Measurements from ENCODE around the gene MAML2. TPM values are rescaled to one million over a fixed set of nuclear protein-coding genes. Genes with fewer than 3 reads are reported as not detected.
A peak's percentile ranks its signal among the peaks of the same experiment; 100 is the strongest.

The MAML2 gene
- total RNA-seq, 1 experiment from 2014 or later, result 28.3 TPM

GRCh38 chr11:96189351-96189750, 153.6 kb downstream of the MAML2 start:
- TF ChIP-seq CTCF (conservative IDR thresholded peaks at IDR 0.05) (no peak), EZH2 (IDR thresholded peaks at IDR 0.05; ENCODE audit: low read depth) (no peak)
- no peaks in the 10 kb centered on the region for H3K27me3 ChIP-seq (ENCODE audit: insufficient read depth, low read depth)
- no peaks in the 10 kb centered on the region for H4K20me1 ChIP-seq (ENCODE audit: insufficient read depth)
- intact Hi-C loops (cut with micrococcal nuclease; ENCODE audit: unreplicated experiment), result loop anchor here (5.0 kb wide), 1 partner anchor 38 kb away; no protein-coding TSS in a partner anchor
- POLR2A ChIA-PET (ENCODE audit: unreplicated experiment), result interaction anchor here (0.6 kb wide), 1 partner anchor 118 kb away, joined by 3 read pairs; no protein-coding TSS in a partner anchor
- H3K9me2 ChIP-seq (ENCODE audit: insufficient read depth), result no peaks in the 10 kb centered on the region
- no TSS peak for BruUV-seq (replicated peaks)
- peaks cover 52% of the 10 kb centered on the region for H3K4me1 ChIP-seq (replicated peaks; ENCODE audit: insufficient read depth)
- no peak overlapping the region for H3K4me3 ChIP-seq
- CTCF ChIA-PET, result interaction anchor here (0.6 kb wide), 1 partner anchor 393 kb away, joined by 3 read pairs; no protein-coding TSS in a partner anchor
- H3F3A ChIP-seq (ENCODE audit: insufficient read depth, low read depth), result peaks cover 44% of the 10 kb centered on the region
- DNase-seq, result no peak
- H2AFZ ChIP-seq, result no peak overlapping the region
- peak overlapping the region; percentile 91 for H3K27ac ChIP-seq
- H3K9me3 ChIP-seq (ENCODE audit: insufficient read depth, low read depth), result no peaks in the 10 kb centered on the region; the same call in 1 of the 2 replicates
- H3K79me2 ChIP-seq (ENCODE audit: low read depth), result peaks cover 56% of the 10 kb centered on the region
- H3K36me3 ChIP-seq (ENCODE audit: low read depth), result peaks cover 8% of the 10 kb centered on the region; the same call in 1 of the 2 replicates
- peak overlapping the region; percentile 57 for H3K4me2 ChIP-seq

GRCh38 chr11:96188243-96189006, 154.6 kb downstream of the MAML2 start:
- no peak overlapping the region for H2AFZ ChIP-seq
- peaks cover 63% of the 10 kb centered on the region for H3K79me2 ChIP-seq (ENCODE audit: low read depth)
- H3K9me3 ChIP-seq (ENCODE audit: insufficient read depth, low read depth), result no peaks in the 10 kb centered on the region; the same call in 1 of the 2 replicates
- H3K9me2 ChIP-seq (ENCODE audit: insufficient read depth), result no peaks in the 10 kb centered on the region
- H3K27ac ChIP-seq, result peak overlapping the region; percentile 91
- peaks cover 8% of the 10 kb centered on the region; the same call in 1 of the 2 replicates for H3K36me3 ChIP-seq (ENCODE audit: low read depth)
- no TSS peak for BruUV-seq (replicated peaks)
- CTCF ChIA-PET, result interaction anchor here (0.6 to 0.7 kb wide), 2 partner anchors 88 to 107 kb away, joined by 3 to 13 read pairs; no protein-coding TSS in a partner anchor
- H3K4me3 ChIP-seq, result peak overlapping the region; percentile 8; the same call in 1 of the 2 replicates
- H3K4me1 ChIP-seq (replicated peaks; ENCODE audit: insufficient read depth), result peaks cover 52% of the 10 kb centered on the region
- TF ChIP-seq CTCF (conservative IDR thresholded peaks at IDR 0.05), result no peak
- TF ChIP-seq EZH2 (IDR thresholded peaks at IDR 0.05; ENCODE audit: low read depth), result no peak
- no peaks in the 10 kb centered on the region for H4K20me1 ChIP-seq (ENCODE audit: insufficient read depth)
- peak overlapping the region; percentile 57 for H3K4me2 ChIP-seq
- peaks cover 44% of the 10 kb centered on the region for H3F3A ChIP-seq (ENCODE audit: insufficient read depth, low read depth)
- DNase-seq, result peak in 1 of 2 experiments; percentile 86
- intact Hi-C loops (cut with micrococcal nuclease; ENCODE audit: unreplicated experiment), result loop anchor here (5.0 kb wide), 1 partner anchor 39 kb away; no protein-coding TSS in a partner anchor
- no peaks in the 10 kb centered on the region for H3K27me3 ChIP-seq (ENCODE audit: insufficient read depth, low read depth)
- POLR2A ChIA-PET (ENCODE audit: unreplicated experiment), result interaction anchor here (0.6 kb wide), 2 partner anchors 119 to 202 kb away, joined by 3 read pairs; no protein-coding TSS in a partner anchor

GRCh38 chr11:96187822-96188221, 155.2 kb downstream of the MAML2 start:
- Histone ChIP-seq H3K9me3 (ENCODE audit: insufficient read depth, low read depth) (no peaks in the 10 kb centered on the region; the same call in 1 of the 2 replicates), H3K27ac (peak overlapping the region; percentile 91), H3K27me3 (ENCODE audit: insufficient read depth, low read depth) (no peaks in the 10 kb centered on the region), H3K36me3 (ENCODE audit: low read depth) (peaks cover 8% of the 10 kb centered on the region; the same call in 1 of the 2 replicates), H4K20me1 (ENCODE audit: insufficient read depth) (no peaks in the 10 kb centered on the region), H2AFZ (no peak overlapping the region), H3K4me3 (peak overlapping the region; percentile 8; the same call in 1 of the 2 replicates), H3K4me2 (peak overlapping the region; percentile 57), H3K4me1 (replicated peaks; ENCODE audit: insufficient read depth) (peaks cover 52% of the 10 kb centered on the region), H3K79me2 (ENCODE audit: low read depth) (peaks cover 64% of the 10 kb centered on the region), H3K9me2 (ENCODE audit: insufficient read depth) (no peaks in the 10 kb centered on the region), H3F3A (ENCODE audit: insufficient read depth, low read depth) (peaks cover 44% of the 10 kb centered on the region)
- no peak for TF ChIP-seq CTCF (conservative IDR thresholded peaks at IDR 0.05)
- TF ChIP-seq EZH2 (IDR thresholded peaks at IDR 0.05; ENCODE audit: low read depth), result no peak
- intact Hi-C loops (cut with micrococcal nuclease; ENCODE audit: unreplicated experiment), result loop anchor here (1.0 to 5.0 kb wide), 2 partner anchors 39 to 92 kb away; no protein-coding TSS in a partner anchor
- DNase-seq, result peak; percentile 67 to 93
- ChIA-PET CTCF (interaction anchor here (0.6 kb wide), 1 partner anchor 89 kb away, joined by 13 read pairs; no protein-coding TSS in a partner anchor), POLR2A (ENCODE audit: unreplicated experiment) (interaction anchor here (0.6 kb wide), 2 partner anchors 119 to 203 kb away, joined by 3 read pairs; no protein-coding TSS in a partner anchor)
- BruUV-seq (replicated peaks), result no TSS peak

All from PC-9 (cell line).